ENCODE data around the gene FTSJ1.

FTSJ1 gene

DNA sequence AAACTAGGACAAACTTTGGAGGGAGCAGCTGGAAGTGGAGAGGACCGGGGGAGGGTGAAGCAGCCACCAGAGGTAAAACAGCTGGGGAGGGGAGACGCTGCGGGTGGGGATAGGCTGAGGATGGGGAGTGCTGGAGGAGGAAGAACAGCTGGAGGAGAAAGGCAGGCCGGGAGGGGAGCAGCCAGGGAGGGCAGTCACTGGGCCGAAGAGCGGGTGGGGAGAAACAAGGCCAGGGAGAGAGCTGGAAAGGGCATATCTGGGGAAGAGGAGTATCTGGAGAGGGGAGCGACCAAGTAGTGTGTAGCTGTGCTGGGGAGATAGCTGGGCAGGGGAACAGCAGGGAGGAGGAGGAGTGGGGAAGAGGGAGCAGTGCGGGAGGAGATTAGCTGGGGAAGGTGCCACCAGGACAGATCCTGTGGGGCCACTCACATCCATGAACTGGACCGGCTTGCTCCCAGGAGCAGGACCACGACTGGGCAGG is 8.7 kb upstream of the FTSJ1 start:
- H3K27ac ChIP-seq (ENCODE audit: low read length, poor library complexity, severe bottlenecking): no peak overlapping the region
- peak overlapping the region in 1 of 2 experiments; percentile 69 for H3K4me3 ChIP-seq (ENCODE audit: insufficient read depth in 1 of 2, low read depth in 1 of 2, low read length in 2 of 2)
- H3K14ac ChIP-seq (ENCODE audit: low read length in 2 of 2): peak overlapping the region in 1 of 2 experiments; percentile 28
- H3K23ac ChIP-seq (ENCODE audit: low read length in 2 of 2): no peak overlapping the region
- H3K36me3 ChIP-seq (ENCODE audit: control insufficient read depth in 1 of 2, insufficient read depth in 2 of 2, low read depth in 1 of 2, low read length in 2 of 2): no peaks in the 10 kb centered on the region
- no peak overlapping the region for H3K4me2 ChIP-seq (ENCODE audit: low read length, poor library complexity, severe bottlenecking)
- H3K4ac ChIP-seq (ENCODE audit: low read depth in 1 of 2, low read length in 2 of 2): peak overlapping the region in 1 of 2 experiments; percentile 41
- H3K27me3 ChIP-seq (ENCODE audit: control insufficient read depth in 1 of 2, insufficient read depth in 1 of 2, low read length in 2 of 2): peaks cover 0 to 13% of the 10 kb centered on the region in 2 experiments
- H2AFZ ChIP-seq (ENCODE audit: low read depth, low read length): peak overlapping the region; percentile 27
- H3K79me1 ChIP-seq (replicated peaks; ENCODE audit: low read length, poor library complexity, severe bottlenecking): no peaks in the 10 kb centered on the region
- H2BK12ac ChIP-seq (ENCODE audit: low read length in 2 of 2): peak overlapping the region in 1 of 2 experiments; percentile 63
- H2BK120ac ChIP-seq (ENCODE audit: low read depth, low read length): no peak overlapping the region
- H2BK5ac ChIP-seq (ENCODE audit: low read depth, low read length, poor library complexity, severe bottlenecking): no peak overlapping the region
- H3K4me1 ChIP-seq (ENCODE audit: control insufficient read depth, insufficient read depth, low read depth, low read length): peaks cover 16% of the 10 kb centered on the region
- peak overlapping the region in 1 of 2 experiments; percentile 24 for H3K18ac ChIP-seq (ENCODE audit: low read depth in 1 of 2, low read length in 2 of 2)
- no peaks in the 10 kb centered on the region for H3K9me3 ChIP-seq (ENCODE audit: control insufficient read depth, low read length)
- DNase-seq: no peak
- no peak overlapping the region for H2AK5ac ChIP-seq (ENCODE audit: low read length, severe bottlenecking)
- H2BK15ac ChIP-seq (ENCODE audit: low read depth, poor library complexity, severe bottlenecking): no peak overlapping the region
- H4K91ac ChIP-seq (ENCODE audit: low read length): no peak overlapping the region
- WGBS: 47% methylated on average over 7 of the region's 10 CpGs
- H4K8ac ChIP-seq (ENCODE audit: low read length): no peak overlapping the region
- H3K9ac ChIP-seq (ENCODE audit: low read length): peak overlapping the region; percentile 68

DNA sequence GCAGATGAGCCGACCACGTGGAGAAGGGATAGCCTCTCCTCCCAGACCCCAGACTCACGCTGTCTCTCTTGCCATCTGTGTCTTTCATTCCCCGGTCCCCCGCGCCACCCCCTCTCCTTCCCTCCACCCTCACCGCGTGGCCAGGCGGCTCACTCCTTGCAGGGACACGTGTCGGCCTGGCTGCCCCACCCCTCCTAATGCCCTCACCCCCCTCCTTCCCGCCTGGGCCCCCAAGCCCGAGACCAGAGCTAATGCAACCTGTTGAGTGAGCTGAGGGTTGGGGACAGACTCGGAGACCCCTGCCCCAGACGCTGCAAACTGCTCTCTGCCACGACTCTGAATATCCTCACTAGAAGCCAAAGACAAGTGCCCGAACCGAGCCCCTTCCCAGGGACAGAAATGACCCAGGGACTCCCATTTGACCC is 7.7 kb upstream of the FTSJ1 start:
- Histone ChIP-seq H3K4ac (ENCODE audit: low read depth in 1 of 2, low read length in 2 of 2) (peak overlapping the region in 1 of 2 experiments; percentile 51), H3K14ac (ENCODE audit: low read length in 2 of 2) (no peak overlapping the region), H4K91ac (ENCODE audit: low read length) (no peak overlapping the region), H2AK5ac (ENCODE audit: low read length, severe bottlenecking) (no peak overlapping the region), H2BK12ac (ENCODE audit: low read length in 2 of 2) (no peak overlapping the region), H2AFZ (ENCODE audit: low read depth, low read length) (no peak overlapping the region), H2BK120ac (ENCODE audit: low read depth, low read length) (no peak overlapping the region), H3K9ac (ENCODE audit: low read length) (peak overlapping the region; percentile 68), H4K8ac (ENCODE audit: low read length) (no peak overlapping the region), H3K4me2 (ENCODE audit: low read length, poor library complexity, severe bottlenecking) (no peak overlapping the region), H3K4me1 (ENCODE audit: control insufficient read depth, insufficient read depth, low read depth, low read length) (peaks cover 17% of the 10 kb centered on the region), H3K79me1 (replicated peaks; ENCODE audit: low read length, poor library complexity, severe bottlenecking) (no peaks in the 10 kb centered on the region), H2BK5ac (ENCODE audit: low read depth, low read length, poor library complexity, severe bottlenecking) (no peak overlapping the region), H3K4me3 (ENCODE audit: insufficient read depth in 1 of 2, low read depth in 1 of 2, low read length in 2 of 2) (peak overlapping the region in 1 of 2 experiments; percentile 69), H3K36me3 (ENCODE audit: control insufficient read depth in 1 of 2, insufficient read depth in 2 of 2, low read depth in 1 of 2, low read length in 2 of 2) (no peaks in the 10 kb centered on the region), H3K27me3 (ENCODE audit: control insufficient read depth in 1 of 2, insufficient read depth in 1 of 2, low read length in 2 of 2) (peaks cover 0 to 13% of the 10 kb centered on the region in 2 experiments), H3K9me3 (ENCODE audit: control insufficient read depth, low read length) (no peaks in the 10 kb centered on the region), H3K18ac (ENCODE audit: low read depth in 1 of 2, low read length in 2 of 2) (peak overlapping the region; percentile 5 to 33), H2BK15ac (ENCODE audit: low read depth, poor library complexity, severe bottlenecking) (no peak overlapping the region), H3K23ac (ENCODE audit: low read length in 2 of 2) (no peak overlapping the region), H3K27ac (ENCODE audit: low read length, poor library complexity, severe bottlenecking) (no peak overlapping the region)
- 0% methylated on average over 9 of the region's 18 CpGs for WGBS
- DNase-seq: no peak

DNA sequence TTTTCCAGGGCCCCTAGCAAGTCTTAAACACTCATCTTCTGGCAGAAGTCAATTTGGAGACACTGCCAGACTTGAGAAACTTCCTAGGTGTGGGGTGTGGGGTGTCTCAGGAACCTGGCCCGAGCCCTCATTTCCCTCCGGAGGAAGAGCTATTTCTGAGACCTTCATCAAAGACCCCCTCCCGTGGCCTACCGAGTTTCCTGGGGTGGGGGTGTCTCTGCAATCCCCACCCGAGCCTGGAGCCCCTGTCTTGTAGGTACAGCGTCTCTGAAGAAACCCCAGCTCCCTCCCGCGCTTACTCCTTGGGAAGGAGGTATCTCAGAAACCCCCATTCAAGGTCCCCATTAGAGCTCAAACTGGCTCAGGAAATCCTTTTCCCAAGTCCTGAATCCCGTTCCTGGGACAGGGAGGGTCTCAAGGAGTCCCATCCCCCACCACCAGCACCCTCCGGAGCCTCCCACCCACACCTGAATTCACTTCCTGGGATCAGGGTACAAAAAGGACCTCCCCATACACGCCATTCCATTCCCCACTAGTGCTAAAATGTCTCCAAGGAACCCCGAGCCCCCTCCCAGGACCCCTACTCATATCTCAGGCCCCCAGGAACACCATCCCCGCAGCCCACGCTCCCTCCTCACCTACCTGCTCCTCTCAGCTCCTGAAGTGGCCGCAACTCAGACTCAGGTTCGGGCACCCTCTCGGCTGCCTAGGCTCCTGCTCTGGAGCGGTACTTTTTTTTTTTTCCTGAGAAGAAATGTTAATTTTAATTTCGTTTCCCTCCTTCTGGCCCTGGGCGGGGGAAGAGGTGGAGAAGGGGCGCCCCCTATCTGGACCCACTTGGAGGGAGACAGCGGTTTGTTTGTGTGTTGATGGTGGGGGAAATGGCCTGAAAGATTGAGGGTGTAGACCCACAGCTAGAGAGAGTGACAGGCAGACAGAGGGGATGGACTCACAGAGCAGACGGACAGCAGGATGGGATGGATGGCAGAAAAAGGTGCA is 7.0 kb upstream of the FTSJ1 start:
- H3K14ac ChIP-seq (ENCODE audit: low read length in 2 of 2): no peak overlapping the region
- no peak overlapping the region for H4K91ac ChIP-seq (ENCODE audit: low read length)
- peak overlapping the region in 1 of 2 experiments; percentile 69 for H3K4ac ChIP-seq (ENCODE audit: low read depth in 1 of 2, low read length in 2 of 2)
- H3K27ac ChIP-seq (ENCODE audit: low read length, poor library complexity, severe bottlenecking): no peak overlapping the region
- peak overlapping the region; percentile 5 for H2BK120ac ChIP-seq (ENCODE audit: low read depth, low read length)
- no peaks in the 10 kb centered on the region for H3K79me1 ChIP-seq (replicated peaks; ENCODE audit: low read length, poor library complexity, severe bottlenecking)
- H3K9me3 ChIP-seq (ENCODE audit: control insufficient read depth, low read length): no peaks in the 10 kb centered on the region
- H3K4me3 ChIP-seq (ENCODE audit: insufficient read depth in 1 of 2, low read depth in 1 of 2, low read length in 2 of 2): peak overlapping the region in 1 of 2 experiments; percentile 69
- H3K9ac ChIP-seq (ENCODE audit: low read length): peak overlapping the region; percentile 48
- no peak overlapping the region for H2AFZ ChIP-seq (ENCODE audit: low read depth, low read length)
- WGBS: 25% methylated on average over 22 of the region's 23 CpGs
- no peak overlapping the region for H2AK5ac ChIP-seq (ENCODE audit: low read length, severe bottlenecking)
- H4K8ac ChIP-seq (ENCODE audit: low read length): peak overlapping the region; percentile 49
- peak overlapping the region in 1 of 2 experiments; percentile 12 for H3K18ac ChIP-seq (ENCODE audit: low read depth in 1 of 2, low read length in 2 of 2)
- peaks cover 0 to 13% of the 10 kb centered on the region in 2 experiments for H3K27me3 ChIP-seq (ENCODE audit: control insufficient read depth in 1 of 2, insufficient read depth in 1 of 2, low read length in 2 of 2)
- no peak overlapping the region for H3K4me2 ChIP-seq (ENCODE audit: low read length, poor library complexity, severe bottlenecking)
- H3K36me3 ChIP-seq (ENCODE audit: control insufficient read depth in 1 of 2, insufficient read depth in 2 of 2, low read depth in 1 of 2, low read length in 2 of 2): no peaks in the 10 kb centered on the region
- H2BK12ac ChIP-seq (ENCODE audit: low read length in 2 of 2): no peak overlapping the region
- H2BK5ac ChIP-seq (ENCODE audit: low read depth, low read length, poor library complexity, severe bottlenecking): no peak overlapping the region
- DNase-seq: no peak
- no peak overlapping the region for H3K23ac ChIP-seq (ENCODE audit: low read length in 2 of 2)
- no peak overlapping the region for H2BK15ac ChIP-seq (ENCODE audit: low read depth, poor library complexity, severe bottlenecking)
- H3K4me1 ChIP-seq (ENCODE audit: control insufficient read depth, insufficient read depth, low read depth, low read length): peaks cover 23% of the 10 kb centered on the region

Data from mesenchymal stem cell (in vitro differentiated cells and primary cell).